WTC11 (cell line): ENCODE data around the gene AFG3L2. TPM values are rescaled to one million over a fixed set of nuclear protein-coding genes. Genes with fewer than 3 reads are reported as not detected.

ENCODE experiments used
- ATAC-seq: fragments of 200-7000 bp; cut with Tn5 transposase; 2 replicates; pipeline ENCODE4 v1.10.0; 2021; ENCODE audit warnings: mild to moderate bottlenecking, moderate library complexity
- CTCF ChIA-PET: fragments of 300-600 bp; sonication (Branson Sonifier 250); formaldehyde crosslinking; loops from one replicate; lab custom pipeline; 2021; ENCODE audit warnings: antibody characterized with exemption; lab: Charles Lee
- POLR2A ChIA-PET: fragments of 350-600 bp; sonication (Branson Sonifier 250); formaldehyde crosslinking; loops from one replicate; lab custom pipeline; 2021; ENCODE audit warnings: antibody characterized with exemption; lab: Charles Lee
- DNase-seq: peaks from one replicate; pipeline ENCODE4 v3.0.0; 2021; ENCODE audit warnings: low spot score
- H3K27ac Mint-ChIP-seq: 2 replicates; pipeline ENCODE4 v1.8.0; 2021; ENCODE audit warnings: mixed read lengths
- H3K27me3 Mint-ChIP-seq: 2 replicates; pipeline ENCODE4 v1.8.0; 2021; ENCODE audit warnings: low read depth, mild to moderate bottlenecking, moderate library complexity, mixed read lengths
- H3K36me3 Mint-ChIP-seq: 2 replicates; pipeline ENCODE4 v1.8.0; 2021; ENCODE audit warnings: mixed read lengths
- H3K4me1 Mint-ChIP-seq: 2 replicates; pipeline ENCODE4 v1.8.0; 2022; ENCODE audit warnings: mixed read lengths
- H3K4me3 Mint-ChIP-seq: 2 replicates; pipeline ENCODE4 v1.8.0; 2021; ENCODE audit warnings: mild to moderate bottlenecking, moderate library complexity, mixed read lengths
- H3K9me3 Mint-ChIP-seq: 2 replicates; pipeline ENCODE4 v1.8.0; 2021; ENCODE audit warnings: mixed read lengths
- EMX1 ChIP-seq: fragments of 250-450 bp; sonication (Bioruptor Pico); IDR thresholded peaks from 2 replicates; pipeline ENCODE4 v1.8.0; 2021; ENCODE audit warnings: mild to moderate bottlenecking
- GRHL2 ChIP-seq: fragments of 250-450 bp; sonication (Bioruptor Pico); IDR thresholded peaks from 2 replicates; pipeline ENCODE4 v1.8.0; 2022; ENCODE audit warnings: mild to moderate bottlenecking, moderate library complexity; ENCODE audit not compliant: insufficient replicate concordance, severe bottlenecking
- RELA ChIP-seq: sonication (generic); formaldehyde crosslinking; IDR thresholded peaks from 2 replicates; pipeline ENCODE4 v1.8.1; 2022; ENCODE audit warnings: missing genetic modification reagents, mild to moderate bottlenecking, borderline replicate concordance
- SMAD4 ChIP-seq: sonication (generic); formaldehyde crosslinking; IDR thresholded peaks from 2 replicates; pipeline ENCODE4 v1.8.0; 2022; ENCODE audit warnings: mild to moderate bottlenecking, missing genetic modification reagents
- SOX15 ChIP-seq: fragments of 250-450 bp; sonication (Bioruptor Pico); IDR thresholded peaks from 2 replicates; pipeline ENCODE4 v1.9.0; 2021; ENCODE audit warnings: mild to moderate bottlenecking
- ZNF138 ChIP-seq: sonication (generic); formaldehyde crosslinking; conservative IDR thresholded peaks from 2 replicates; pipeline ENCODE4 v1.8.1; 2022; ENCODE audit warnings: mild to moderate bottlenecking, moderate library complexity, missing genetic modification reagents
- total RNA-seq: library from RNA; stranded (reverse); gene quantifications from 3 replicates; pipeline ENCODE4 v1.2.3, GENCODE V29; 2021
- TF ChIP-seq, protein P1 (sequence below): fragments of 200-600 bp; IDR thresholded peaks from 2 replicates; pipeline ENCODE4 v1.8.0; 2022; ENCODE audit warnings: antibody characterized with exemption
- TF ChIP-seq, protein P2 (sequence below): fragments of 250-450 bp; sonication (Bioruptor Pico); IDR thresholded peaks from 2 replicates; pipeline ENCODE4 v1.9.0; 2021; ENCODE audit warnings: mild to moderate bottlenecking
- TF ChIP-seq, protein P3 (sequence below): sonication (generic); formaldehyde crosslinking; IDR thresholded peaks from 2 replicates; pipeline ENCODE4 v1.8.0; 2022; ENCODE audit warnings: mild to moderate bottlenecking, missing genetic modification reagents
- TF ChIP-seq, protein P4 (sequence below): fragments of 250-450 bp; sonication (Bioruptor Pico); IDR thresholded peaks from 2 replicates; pipeline ENCODE4 v1.9.0; 2021; ENCODE audit warnings: mild to moderate bottlenecking, borderline replicate concordance
- TF ChIP-seq, protein P5 (sequence below): fragments of 250-450 bp; sonication (Bioruptor Pico); IDR thresholded peaks from 2 replicates; pipeline ENCODE4 v1.9.0; 2021; ENCODE audit warnings: mild to moderate bottlenecking
- TF ChIP-seq, protein P6 (sequence below): sonication (generic); formaldehyde crosslinking; IDR thresholded peaks from 2 replicates; pipeline ENCODE4 v1.8.1; 2023; ENCODE audit warnings: mild to moderate bottlenecking, missing genetic modification reagents
- TF ChIP-seq, protein P7 (sequence below): sonication (generic); formaldehyde crosslinking; IDR thresholded peaks from 2 replicates; pipeline ENCODE4 v1.8.1; 2022; ENCODE audit warnings: mild to moderate bottlenecking, moderate library complexity, missing genetic modification reagents

Gene AFG3L2
- total RNA-seq, 1 experiment from 2014 or later = 109 TPM

DNA sequence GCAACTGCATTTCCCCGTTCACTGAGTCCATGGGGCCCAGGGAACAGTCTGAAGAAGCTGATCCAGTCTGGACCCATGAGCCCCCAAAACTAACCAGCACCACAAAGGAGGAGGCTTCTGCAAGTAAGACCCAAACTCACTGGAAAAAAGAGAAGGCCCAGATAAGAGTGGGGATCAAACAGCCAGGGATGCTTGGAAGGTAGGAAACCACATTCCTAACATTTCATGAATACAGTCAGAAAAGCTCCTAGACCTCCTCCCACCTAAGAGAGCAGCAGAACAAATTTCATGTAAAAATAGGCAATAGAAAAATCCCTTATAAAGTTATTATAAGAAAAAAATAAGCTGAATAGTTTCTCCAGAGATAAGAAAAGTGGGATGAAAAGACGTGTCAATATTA, 38.6 kb downstream of the AFG3L2 start:
- ChIA-PET CTCF (interaction anchor here (0.6 to 3.2 kb wide), 9 partner anchors 10 to 67 kb away, joined by 3 to 41 read pairs (median 4); partner anchors contain the start of gene AFG3L2), POLR2A (interaction anchor here (2.0 kb wide), 1 partner anchor 38 kb away, joined by 8 read pairs; the partner anchor contains the start of gene AFG3L2)
- H3K4me1 Mint-ChIP-seq = peaks cover 56% of the 10 kb centered on the region

More for the DNA sequence above, 38.6 kb downstream of the AFG3L2 start:
- peak; percentile 8; the same call in 1 of the 2 replicates for ATAC-seq
- Mint-ChIP-seq H3K36me3 (peaks cover 47% of the 10 kb centered on the region), H3K27me3 (no peaks in the 10 kb centered on the region), H3K27ac (peak overlapping the region; percentile 69), H3K4me3 (no peak overlapping the region), H3K9me3 (peaks cover 7% of the 10 kb centered on the region)
- DNase-seq = no peak
- TF ChIP-seq RELA = no peak
- no peak for TF ChIP-seq EMX1 (CRISPR knock-in tag)
- TF ChIP-seq, protein P1, sequence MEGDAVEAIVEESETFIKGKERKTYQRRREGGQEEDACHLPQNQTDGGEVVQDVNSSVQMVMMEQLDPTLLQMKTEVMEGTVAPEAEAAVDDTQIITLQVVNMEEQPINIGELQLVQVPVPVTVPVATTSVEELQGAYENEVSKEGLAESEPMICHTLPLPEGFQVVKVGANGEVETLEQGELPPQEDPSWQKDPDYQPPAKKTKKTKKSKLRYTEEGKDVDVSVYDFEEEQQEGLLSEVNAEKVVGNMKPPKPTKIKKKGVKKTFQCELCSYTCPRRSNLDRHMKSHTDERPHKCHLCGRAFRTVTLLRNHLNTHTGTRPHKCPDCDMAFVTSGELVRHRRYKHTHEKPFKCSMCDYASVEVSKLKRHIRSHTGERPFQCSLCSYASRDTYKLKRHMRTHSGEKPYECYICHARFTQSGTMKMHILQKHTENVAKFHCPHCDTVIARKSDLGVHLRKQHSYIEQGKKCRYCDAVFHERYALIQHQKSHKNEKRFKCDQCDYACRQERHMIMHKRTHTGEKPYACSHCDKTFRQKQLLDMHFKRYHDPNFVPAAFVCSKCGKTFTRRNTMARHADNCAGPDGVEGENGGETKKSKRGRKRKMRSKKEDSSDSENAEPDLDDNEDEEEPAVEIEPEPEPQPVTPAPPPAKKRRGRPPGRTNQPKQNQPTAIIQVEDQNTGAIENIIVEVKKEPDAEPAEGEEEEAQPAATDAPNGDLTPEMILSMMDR = no peak
- TF ChIP-seq, protein P2, sequence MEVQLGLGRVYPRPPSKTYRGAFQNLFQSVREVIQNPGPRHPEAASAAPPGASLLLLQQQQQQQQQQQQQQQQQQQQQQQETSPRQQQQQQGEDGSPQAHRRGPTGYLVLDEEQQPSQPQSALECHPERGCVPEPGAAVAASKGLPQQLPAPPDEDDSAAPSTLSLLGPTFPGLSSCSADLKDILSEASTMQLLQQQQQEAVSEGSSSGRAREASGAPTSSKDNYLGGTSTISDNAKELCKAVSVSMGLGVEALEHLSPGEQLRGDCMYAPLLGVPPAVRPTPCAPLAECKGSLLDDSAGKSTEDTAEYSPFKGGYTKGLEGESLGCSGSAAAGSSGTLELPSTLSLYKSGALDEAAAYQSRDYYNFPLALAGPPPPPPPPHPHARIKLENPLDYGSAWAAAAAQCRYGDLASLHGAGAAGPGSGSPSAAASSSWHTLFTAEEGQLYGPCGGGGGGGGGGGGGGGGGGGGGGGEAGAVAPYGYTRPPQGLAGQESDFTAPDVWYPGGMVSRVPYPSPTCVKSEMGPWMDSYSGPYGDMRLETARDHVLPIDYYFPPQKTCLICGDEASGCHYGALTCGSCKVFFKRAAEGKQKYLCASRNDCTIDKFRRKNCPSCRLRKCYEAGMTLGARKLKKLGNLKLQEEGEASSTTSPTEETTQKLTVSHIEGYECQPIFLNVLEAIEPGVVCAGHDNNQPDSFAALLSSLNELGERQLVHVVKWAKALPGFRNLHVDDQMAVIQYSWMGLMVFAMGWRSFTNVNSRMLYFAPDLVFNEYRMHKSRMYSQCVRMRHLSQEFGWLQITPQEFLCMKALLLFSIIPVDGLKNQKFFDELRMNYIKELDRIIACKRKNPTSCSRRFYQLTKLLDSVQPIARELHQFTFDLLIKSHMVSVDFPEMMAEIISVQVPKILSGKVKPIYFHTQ (CRISPR knock-in tag) = no peak
- no peak for TF ChIP-seq SOX15 (CRISPR knock-in tag)
- no peak for TF ChIP-seq GRHL2 (CRISPR knock-in tag)
- no peak for TF ChIP-seq ZNF138 (CRISPR knock-in tag)
- TF ChIP-seq, protein P3, sequence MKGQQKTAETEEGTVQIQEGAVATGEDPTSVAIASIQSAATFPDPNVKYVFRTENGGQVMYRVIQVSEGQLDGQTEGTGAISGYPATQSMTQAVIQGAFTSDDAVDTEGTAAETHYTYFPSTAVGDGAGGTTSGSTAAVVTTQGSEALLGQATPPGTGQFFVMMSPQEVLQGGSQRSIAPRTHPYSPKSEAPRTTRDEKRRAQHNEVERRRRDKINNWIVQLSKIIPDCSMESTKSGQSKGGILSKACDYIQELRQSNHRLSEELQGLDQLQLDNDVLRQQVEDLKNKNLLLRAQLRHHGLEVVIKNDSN (CRISPR knock-in tag) = no peak
- TF ChIP-seq, protein P4, sequence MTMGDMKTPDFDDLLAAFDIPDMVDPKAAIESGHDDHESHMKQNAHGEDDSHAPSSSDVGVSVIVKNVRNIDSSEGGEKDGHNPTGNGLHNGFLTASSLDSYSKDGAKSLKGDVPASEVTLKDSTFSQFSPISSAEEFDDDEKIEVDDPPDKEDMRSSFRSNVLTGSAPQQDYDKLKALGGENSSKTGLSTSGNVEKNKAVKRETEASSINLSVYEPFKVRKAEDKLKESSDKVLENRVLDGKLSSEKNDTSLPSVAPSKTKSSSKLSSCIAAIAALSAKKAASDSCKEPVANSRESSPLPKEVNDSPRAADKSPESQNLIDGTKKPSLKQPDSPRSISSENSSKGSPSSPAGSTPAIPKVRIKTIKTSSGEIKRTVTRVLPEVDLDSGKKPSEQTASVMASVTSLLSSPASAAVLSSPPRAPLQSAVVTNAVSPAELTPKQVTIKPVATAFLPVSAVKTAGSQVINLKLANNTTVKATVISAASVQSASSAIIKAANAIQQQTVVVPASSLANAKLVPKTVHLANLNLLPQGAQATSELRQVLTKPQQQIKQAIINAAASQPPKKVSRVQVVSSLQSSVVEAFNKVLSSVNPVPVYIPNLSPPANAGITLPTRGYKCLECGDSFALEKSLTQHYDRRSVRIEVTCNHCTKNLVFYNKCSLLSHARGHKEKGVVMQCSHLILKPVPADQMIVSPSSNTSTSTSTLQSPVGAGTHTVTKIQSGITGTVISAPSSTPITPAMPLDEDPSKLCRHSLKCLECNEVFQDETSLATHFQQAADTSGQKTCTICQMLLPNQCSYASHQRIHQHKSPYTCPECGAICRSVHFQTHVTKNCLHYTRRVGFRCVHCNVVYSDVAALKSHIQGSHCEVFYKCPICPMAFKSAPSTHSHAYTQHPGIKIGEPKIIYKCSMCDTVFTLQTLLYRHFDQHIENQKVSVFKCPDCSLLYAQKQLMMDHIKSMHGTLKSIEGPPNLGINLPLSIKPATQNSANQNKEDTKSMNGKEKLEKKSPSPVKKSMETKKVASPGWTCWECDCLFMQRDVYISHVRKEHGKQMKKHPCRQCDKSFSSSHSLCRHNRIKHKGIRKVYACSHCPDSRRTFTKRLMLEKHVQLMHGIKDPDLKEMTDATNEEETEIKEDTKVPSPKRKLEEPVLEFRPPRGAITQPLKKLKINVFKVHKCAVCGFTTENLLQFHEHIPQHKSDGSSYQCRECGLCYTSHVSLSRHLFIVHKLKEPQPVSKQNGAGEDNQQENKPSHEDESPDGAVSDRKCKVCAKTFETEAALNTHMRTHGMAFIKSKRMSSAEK (CRISPR knock-in tag) = no peak
- TF ChIP-seq, protein P5, sequence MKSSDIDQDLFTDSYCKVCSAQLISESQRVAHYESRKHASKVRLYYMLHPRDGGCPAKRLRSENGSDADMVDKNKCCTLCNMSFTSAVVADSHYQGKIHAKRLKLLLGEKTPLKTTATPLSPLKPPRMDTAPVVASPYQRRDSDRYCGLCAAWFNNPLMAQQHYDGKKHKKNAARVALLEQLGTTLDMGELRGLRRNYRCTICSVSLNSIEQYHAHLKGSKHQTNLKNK (CRISPR knock-in tag) = no peak
- TF ChIP-seq, protein P6, sequence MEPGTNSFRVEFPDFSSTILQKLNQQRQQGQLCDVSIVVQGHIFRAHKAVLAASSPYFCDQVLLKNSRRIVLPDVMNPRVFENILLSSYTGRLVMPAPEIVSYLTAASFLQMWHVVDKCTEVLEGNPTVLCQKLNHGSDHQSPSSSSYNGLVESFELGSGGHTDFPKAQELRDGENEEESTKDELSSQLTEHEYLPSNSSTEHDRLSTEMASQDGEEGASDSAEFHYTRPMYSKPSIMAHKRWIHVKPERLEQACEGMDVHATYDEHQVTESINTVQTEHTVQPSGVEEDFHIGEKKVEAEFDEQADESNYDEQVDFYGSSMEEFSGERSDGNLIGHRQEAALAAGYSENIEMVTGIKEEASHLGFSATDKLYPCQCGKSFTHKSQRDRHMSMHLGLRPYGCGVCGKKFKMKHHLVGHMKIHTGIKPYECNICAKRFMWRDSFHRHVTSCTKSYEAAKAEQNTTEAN (CRISPR knock-in tag) = no peak
- TF ChIP-seq, protein P7, sequence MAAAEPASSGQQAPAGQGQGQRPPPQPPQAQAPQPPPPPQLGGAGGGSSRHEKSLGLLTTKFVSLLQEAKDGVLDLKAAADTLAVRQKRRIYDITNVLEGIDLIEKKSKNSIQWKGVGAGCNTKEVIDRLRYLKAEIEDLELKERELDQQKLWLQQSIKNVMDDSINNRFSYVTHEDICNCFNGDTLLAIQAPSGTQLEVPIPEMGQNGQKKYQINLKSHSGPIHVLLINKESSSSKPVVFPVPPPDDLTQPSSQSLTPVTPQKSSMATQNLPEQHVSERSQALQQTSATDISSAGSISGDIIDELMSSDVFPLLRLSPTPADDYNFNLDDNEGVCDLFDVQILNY = no peak
- TF ChIP-seq SMAD4 (CRISPR knock-in tag) = no peak
